HepG2 (cell line): Measurements from ENCODE around the gene FHIT.

Experiments
- EP300 ChIP-seq, 3 experiments: sonication (generic) in 1 of 3; formaldehyde crosslinking in 1 of 3; IDR thresholded peaks; 2 replicates each; pipeline versions ENCODE4 v1.5.1 to v1.6.1; 2011 to 2020; ENCODE audit warnings: low read depth in 2 of 3, low read length in 2 of 3, borderline replicate concordance in 1 of 3, improper control_type of control experiment in 1 of 3, mild to moderate bottlenecking in 1 of 3, missing genetic modification reagents in 1 of 3, moderate library complexity in 1 of 3
- ESRRA ChIP-seq: sonication (generic); formaldehyde crosslinking; IDR thresholded peaks from 2 replicates; pipeline ENCODE4 v1.5.1; 2020; ENCODE audit warnings: mild to moderate bottlenecking, low read depth, missing genetic modification reagents
- HNRNPH1 ChIP-seq: fragments of 200-400 bp; formaldehyde crosslinking; optimal IDR thresholded peaks from 2 replicates; pipeline ENCODE3; 2017; ENCODE audit warnings: mild to moderate bottlenecking, low read depth, low read length
- HOXA5 ChIP-seq: sonication (generic); formaldehyde crosslinking; IDR thresholded peaks from 2 replicates; pipeline ENCODE4 v1.4.0; 2020; ENCODE audit warnings: missing genetic modification reagents

DNA sequence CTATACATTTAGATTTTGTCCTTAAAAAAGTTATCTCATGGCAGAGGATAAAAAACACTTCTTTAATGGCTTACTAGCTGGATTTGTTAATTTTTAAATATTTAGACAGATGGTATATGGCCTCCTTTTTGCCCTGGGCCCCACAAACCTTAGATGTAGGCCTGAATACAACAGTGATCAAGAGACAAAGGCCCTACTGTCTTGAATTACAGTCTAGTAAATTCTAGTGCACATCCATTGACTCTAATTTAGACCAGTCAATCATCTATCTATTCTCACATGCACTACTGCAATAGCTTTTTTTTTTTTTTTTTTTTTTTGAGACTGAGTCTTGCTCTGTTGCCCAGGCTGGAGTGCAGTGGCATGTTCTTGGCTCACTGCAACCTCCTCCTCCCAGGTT, 452.8 kb downstream of the FHIT start:
- TF ChIP-seq EP300 (IDR thresholded peaks at IDR 0.05; ENCODE audit: low read depth in 2 of 2, low read length in 2 of 2), result no peak
- no peak for TF ChIP-seq EP300 (CRISPR knock-in tag; IDR thresholded peaks at IDR 0.05; ENCODE audit: borderline replicate concordance)
- TF ChIP-seq ESRRA (CRISPR knock-in tag), result no peak
- TF ChIP-seq HOXA5, result no peak
- no peak for TF ChIP-seq HNRNPH1
